Left ventricle myocardium superior (tissue), 1 donor: ENCODE results near the gene ARHGEF10L. TPM values are rescaled to one million over a fixed set of nuclear protein-coding genes. Genes with fewer than 3 reads are reported as not detected.
A peak's percentile ranks its signal among the peaks of the same experiment; 100 is the strongest.

Experiments used
- ATAC-seq: fragments of 200-7000 bp; cut with Tn5 transposase; one replicate; pipeline ENCODE4 v1.9.1; 2020; ENCODE audit warnings: mild to moderate bottlenecking, moderate library complexity
- DNase-seq: peaks from one replicate; pipeline ENCODE4 v3.0.0-alpha.2; 2020
- intact Hi-C: fragments of 100-400 bp; cut with micrococcal nuclease; formaldehyde crosslinking; loops from one replicate; pipeline ENCODE4 v1.11.0; 2022
- total RNA-seq: library from RNA; stranded (reverse); fragmentation: NEBNext Ultra II Directional; extraction: Animal tissue kit (Norgen Biotek cat#: 25700); gene quantifications from one replicate; pipeline ENCODE4 v1.2.1, GENCODE V29; 2021
- donor health status: DM: no; HTN: yes; CAD: no; lungs with severe emphysema.

ARHGEF10L gene
- total RNA-seq, 1 donor from 2014 or later, result 54.9 TPM

DNA sequence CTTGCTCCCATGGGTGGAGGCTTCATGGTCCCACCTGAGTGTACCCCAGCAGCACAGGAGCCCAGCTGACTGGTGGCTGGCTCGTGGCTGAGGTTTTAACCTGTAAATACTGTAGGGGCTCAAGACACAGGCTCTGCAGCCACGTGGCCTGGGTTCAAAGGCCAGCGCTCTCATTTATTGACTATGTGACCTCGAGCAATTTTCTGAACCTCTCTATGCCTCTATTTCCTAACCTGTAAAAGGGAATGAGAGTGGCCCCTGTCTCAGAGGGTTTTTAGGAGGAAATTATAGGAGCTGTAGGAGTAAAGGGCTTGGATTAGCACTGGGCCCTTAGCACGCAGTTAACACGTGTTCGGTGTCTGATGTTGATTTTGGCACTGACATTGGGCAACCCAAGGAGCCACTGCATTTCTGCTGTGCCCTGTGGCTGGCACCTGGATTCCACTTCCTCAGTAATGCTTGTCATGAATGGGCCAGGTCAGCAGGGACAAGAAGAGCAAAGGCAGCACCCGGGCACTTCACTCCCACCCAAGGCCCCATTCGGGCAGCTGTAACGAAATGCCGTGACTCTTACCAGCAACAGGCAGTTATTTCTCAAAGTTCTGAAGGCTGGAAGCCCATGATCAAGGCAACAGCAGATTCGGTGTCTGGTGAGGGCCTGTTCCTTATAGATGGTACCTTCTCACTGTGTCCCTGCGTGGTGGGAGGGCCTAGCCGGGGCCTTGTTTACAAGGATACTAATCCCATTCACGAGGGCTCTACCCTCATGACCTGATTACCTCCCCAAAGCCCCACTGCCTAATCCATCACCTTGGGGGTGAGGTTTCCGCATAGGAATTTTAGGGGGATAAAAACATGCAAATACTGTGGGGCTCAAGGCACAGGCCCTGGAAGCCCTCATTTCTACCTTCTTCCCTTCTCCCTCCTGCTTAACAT lies 25.2 kb downstream of the ARHGEF10L start:
- ATAC-seq (no peak), DNase-seq (no peak)
- intact Hi-C loops, result no loop called here

DNA sequence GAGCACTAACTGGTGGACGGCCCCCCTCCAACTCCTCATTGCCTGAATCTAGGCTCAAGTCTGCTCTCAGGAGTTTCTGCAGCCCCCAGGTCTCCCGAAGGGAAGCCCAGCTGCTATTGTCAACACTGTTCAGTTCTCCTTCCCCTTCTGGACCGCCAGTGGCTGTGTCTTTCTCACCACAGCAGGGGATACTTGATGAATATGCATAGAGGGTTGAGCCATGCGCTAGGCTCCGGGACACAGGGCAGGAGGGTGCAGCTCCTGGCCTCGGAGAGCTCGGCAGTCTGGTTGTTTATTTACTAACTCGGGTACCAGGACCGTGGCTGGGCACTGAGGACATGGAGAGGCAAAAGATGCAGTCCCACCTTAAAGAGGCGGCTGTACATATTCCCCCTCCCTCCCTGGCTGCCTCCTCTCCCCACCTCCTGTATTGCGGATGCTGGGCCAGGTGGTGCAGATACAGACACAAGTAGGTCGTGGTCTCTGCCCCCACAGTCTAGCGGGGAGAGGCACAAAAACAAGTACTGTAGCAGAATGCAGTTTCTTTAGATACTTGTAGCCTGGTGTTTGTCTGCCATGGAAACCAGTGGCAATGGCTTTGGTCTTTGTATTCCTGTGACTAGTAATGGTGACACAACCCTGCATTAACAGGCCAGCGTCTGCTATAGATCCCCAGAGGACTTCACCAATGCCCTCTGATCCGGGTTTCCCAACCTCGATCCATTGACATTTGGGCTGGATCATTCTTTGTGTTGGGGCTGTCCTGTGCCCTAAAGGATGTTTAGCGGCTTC lies 26.2 kb downstream of the ARHGEF10L start:
- no peak for DNase-seq
- intact Hi-C loops, result no loop called here
- no peak for ATAC-seq

DNA sequence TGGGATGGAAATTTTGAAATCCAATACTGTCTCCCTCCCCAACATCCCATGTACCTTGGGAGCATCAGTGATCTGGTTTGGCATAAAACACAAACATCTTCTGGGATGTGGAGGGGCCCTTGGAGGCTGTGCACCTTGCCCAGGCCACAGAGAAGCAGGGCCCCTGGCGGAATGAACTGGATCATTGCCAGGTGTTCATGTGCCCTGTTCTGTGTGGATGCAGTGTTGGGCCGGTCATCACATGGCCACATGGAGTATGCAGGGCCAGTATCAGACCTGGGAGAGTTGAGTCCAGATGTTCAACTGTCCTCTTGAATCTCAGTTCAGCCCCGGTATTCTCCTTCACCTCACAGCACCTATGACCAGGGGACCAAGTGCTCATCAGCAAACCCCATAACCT lies 26.9 kb downstream of the ARHGEF10L start:
- DNase-seq, result no peak

DNA sequence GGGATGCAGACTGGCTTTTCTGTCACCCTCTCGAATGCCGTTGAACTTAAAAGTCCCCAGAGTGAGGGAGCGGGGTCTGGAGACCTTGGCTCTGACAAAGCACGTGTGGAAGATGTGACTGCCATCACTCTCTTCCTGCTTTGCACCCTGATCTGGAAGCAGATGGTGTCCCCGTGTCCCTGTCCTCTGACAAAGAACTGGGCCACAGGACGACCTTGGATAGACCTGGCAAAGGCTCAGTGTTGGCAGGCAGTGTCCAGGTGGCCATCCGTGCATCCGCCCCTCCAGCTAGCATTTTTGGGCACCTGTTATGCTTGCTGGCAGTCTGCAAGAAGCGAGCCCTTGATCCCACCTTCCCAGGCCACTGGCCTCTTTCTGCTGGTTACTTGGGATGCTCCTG lies 27.4 kb downstream of the ARHGEF10L start:
- ATAC-seq (no peak), DNase-seq (no peak)
- intact Hi-C loops, result no loop called here

More for the DNA sequence above, 26.9 kb downstream of the ARHGEF10L start:
- intact Hi-C loops, result no loop called here
- no peak for ATAC-seq

DNA sequence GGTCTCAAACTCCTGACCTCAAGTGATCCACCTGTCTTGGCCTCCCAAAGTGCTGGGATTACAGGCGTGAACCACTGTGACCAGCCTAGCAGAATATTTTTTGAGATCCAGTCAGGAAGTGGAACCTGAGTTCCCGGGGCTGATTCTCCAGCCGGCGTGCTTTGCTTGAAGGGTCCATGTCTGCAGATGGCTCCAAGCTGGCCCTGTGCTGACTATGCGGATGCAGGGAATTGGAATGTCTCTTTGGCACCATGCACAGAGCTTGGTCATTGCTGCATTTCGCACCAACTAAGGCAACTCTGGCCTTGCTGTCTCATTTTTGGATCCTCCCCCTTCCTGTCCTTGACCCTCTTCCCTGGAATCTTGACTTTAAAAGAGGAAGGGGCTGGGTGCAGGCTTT lies 28.1 kb downstream of the ARHGEF10L start:
- no peak for ATAC-seq
- intact Hi-C loops, result no loop called here

DNA sequence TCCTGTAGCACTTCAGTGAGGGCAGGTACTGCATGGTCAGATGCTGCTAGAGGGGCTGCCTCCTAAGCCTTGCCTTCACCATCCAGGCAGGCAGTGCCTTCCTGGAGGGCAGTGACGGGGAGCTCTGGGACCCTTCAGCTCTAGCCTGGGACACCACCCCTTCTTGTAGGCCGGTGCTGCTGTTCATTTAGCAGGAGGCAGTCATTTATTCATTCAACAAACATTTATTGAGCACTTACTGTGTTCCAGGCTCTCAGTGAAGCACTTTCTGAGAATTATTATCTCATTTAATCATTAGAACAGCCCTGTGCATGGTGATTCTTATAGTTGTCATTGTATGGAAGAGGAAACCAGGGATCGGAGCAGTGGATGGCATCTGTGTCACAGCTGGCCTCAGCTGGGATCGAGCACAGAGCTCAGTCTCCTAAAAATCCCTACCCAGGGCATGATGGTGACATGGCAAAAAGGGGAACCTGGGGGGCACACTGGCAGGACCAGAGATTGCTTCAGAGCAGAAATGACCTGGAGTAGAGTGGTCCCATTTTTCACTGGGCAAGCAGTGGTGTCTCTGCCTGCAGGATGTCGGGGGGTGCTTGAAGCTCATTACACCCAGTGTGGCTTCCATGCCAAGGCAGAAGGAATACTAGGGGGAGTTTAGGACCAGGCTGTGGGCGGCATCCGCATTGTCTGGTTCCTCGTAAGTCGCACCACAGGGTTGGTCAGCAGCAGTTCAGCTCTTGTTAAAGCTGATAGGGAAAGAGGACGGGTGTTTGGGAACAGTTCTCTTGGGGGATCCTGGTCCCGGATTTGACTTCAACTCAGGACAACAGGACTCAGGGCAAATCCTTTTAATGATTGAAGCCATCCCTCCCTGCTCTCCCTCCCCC lies 28.8 kb downstream of the ARHGEF10L start:
- DNase-seq, result no peak
- ATAC-seq, result no peak
- intact Hi-C loops, result no loop called here

More for the DNA sequence above, 28.1 kb downstream of the ARHGEF10L start:
- no peak for DNase-seq

DNA sequence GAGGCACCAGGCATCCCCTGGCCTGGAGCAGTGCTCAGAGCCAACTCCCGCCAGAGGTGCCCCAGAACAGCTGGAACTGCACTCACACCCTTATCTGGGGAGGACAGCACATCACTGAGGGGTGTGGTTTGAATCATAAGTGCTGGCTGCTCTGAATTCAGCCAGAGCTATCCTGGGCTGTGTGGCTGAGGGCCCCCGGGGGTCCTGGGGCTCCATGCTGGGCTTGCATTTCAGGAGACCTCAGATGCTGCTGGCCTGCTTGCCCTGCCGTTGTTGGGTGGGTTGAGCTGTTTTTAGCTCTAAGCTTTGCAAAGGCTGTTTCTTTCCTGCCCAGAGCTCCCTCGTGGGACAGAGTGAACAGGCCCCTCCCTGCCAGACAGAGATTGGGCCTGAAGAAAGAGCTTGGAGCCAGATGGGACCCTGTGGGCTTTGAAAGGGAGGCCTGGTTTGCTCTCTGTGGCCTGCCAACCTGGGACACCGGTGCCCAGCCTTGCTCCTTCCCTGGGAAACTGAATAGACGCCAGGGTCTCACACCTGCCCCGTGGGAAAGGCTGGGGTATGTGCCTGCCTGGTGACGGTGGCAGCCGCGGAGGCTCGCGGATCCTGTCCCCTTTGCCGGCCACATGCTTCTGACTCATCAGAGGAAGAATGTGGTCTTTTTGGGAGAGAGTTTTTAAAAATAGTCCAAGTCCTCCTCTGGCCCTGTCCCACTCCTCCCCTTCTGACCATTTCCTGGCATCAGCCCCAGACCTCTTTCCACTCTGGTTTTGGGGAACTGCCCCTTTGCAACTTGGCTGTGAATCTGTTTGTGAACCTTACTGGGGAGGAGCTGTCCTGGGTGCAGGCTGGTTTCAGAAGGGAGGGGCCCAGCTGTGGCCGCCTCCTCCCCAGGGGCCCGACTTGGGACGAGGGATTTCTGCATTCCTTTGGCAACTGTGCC lies 30.0 kb downstream of the ARHGEF10L start:
- intact Hi-C loops, result no loop called here
- DNase-seq (peak; percentile 81), ATAC-seq (peak; percentile 85)

DNA sequence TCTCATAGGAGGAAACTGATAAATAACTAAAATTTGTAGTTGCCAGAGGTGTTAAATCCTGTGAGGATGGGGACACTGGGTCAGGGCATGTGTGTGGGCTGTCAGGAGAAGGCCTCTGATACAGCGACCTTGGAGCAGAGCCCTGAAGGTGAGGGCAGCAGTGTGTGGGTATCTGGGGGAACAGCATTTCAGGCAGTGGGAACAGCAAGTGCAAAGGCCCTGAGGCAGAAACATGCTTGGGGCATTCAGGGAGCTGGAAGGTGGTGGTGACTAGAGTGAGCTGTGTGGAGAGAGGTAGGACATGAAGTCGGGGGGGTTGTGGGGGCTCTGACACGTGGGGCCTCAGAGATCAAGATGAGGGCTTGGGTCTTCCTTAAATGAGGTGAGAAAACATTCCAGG lies 30.7 kb downstream of the ARHGEF10L start:
- intact Hi-C loops, result no loop called here
- ATAC-seq, result no peak
- no peak for DNase-seq

DNA sequence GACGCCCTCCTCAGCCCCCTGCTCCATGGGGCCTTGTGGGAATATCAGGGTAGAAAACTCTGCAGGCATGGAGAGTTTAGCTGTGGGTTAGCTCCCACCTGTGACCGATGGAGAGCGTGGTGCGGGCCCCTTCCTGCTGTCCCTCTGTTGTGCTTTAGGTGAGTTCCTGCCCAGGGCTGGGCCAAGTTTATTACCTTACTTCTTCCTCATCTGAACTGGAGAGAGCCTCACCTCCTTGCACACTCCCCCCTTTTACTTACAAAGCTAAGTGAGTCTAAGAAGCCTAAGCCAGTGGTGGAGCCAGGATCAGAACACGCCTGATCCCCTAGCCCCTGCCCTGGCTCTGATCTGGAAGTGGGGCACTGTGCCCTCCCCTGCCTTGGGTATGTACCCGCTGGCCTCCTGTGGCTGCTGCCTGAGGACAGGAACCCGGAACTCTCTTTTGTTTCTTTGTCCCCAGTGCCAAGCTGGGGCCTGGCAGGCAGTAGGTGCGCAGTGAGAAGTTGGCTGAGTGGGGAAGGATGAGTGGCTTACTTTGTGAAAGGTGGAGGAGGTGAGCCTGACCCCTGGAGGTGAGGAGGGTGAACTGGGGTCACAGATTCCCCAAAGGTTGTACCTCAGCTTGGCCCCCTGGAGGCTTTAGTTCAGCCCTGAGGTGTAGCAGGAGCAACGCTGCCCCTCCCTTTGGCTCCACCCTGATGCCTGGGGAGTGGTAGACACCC lies 32.9 kb downstream of the ARHGEF10L start:
- ATAC-seq (no peak), DNase-seq (no peak)
- intact Hi-C loops, result no loop called here

DNA sequence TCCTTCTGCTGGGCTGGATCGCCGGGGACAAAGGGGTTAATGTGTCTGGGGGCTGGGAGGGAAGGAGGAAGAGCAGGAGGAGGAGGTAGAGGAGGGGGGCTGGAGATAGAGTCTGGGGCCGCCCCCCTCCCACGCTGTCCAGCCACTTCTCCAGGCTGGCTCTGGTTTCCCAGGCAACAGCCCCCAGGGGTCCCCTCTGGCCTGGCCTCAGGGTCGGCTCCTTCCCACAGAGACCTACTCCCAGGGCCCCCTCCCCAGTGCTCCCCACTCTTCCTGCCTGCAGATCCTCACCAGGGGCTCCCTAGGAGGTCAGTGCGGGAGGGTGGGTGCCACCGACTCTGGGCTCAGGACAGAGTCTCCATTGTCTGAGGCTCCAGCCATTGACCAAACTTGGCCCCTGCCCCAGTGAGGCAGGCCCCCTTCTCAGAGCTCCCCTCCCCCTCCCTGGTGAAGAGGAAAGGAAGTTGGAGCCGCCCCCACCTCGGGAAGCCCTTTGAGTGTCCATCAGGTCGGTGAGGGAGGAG lies 34.1 kb downstream of the ARHGEF10L start:
- DNase-seq (no peak), ATAC-seq (no peak)
- intact Hi-C loops, result no loop called here

DNA sequence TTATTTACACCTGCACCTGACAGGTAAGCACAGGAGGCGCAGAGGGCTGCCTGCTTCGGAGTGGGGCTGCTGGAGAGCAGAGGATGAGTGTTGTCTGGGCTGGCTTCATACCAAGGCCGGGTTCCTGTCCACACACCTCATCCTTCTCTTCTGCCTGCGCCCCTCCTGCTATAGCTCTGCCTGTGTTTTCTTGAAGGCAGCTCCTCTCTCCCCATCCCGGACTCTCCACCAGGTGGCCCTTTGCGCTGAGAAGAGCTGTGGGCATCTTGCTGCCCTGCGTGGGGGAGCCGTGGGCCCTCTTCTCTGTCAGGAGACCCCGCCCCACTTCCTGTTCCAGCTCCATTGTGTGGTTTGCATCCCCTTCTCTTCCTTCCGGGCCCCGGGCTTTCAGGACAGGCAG lies 35.0 kb downstream of the ARHGEF10L start:
- ATAC-seq (no peak), DNase-seq (no peak)
- intact Hi-C loops, result no loop called here

DNA sequence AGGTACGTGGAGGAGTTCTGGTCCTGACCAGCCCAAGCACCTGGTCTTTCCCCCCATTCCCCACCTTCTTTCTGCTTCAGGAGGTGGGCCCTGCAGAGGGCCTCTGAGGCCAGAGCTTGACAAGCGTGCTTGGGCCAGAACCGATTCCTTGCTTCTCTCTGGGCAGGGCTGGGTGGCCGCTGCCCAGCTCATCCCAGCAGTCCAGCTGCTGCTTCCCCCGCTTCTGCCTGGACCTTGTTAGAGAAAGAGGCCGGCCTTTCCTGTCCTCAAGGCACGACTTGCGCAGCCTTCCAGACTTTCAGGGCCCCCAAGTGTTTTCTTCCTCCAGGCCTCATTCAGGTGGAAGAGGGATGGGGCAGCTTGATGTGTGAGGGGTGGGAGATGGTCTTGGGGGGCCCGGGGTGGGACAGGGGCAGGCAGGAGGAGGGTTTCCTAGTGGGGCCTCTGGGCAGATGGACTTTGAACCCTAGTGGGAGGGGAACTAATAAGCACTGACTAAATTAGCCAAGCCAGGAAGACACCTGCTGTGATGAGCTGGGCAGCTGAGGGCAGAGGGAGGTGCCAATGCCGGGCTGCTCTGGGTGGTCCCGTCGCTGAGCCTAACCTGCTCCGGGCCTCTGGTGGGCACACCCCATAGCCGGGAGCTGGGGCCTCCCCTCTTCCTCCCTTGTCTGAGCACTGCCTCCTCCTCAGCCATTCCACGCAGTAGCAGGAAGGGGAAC lies 36.5 kb downstream of the ARHGEF10L start:
- intact Hi-C loops, result no loop called here
- ATAC-seq (peak; percentile 10), DNase-seq (no peak)

DNA sequence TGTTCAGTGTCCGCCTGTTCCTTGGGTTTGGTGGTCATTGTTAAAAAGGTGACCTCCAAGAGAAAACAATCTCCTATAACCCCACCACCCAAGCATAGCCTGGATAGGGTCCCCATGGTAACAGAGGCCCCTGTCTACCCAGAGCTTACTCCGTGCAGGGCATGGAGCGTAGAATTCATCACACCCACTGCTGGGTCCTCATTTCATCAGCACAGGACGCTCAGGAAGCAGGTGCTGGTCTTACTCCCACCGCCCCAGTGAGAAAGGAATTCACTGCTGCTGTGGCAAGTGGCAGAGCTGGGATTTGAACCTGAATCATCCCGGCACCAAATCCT lies 37.0 kb downstream of the ARHGEF10L start:
- ATAC-seq (no peak), DNase-seq (no peak)
- intact Hi-C loops, result no loop called here

DNA sequence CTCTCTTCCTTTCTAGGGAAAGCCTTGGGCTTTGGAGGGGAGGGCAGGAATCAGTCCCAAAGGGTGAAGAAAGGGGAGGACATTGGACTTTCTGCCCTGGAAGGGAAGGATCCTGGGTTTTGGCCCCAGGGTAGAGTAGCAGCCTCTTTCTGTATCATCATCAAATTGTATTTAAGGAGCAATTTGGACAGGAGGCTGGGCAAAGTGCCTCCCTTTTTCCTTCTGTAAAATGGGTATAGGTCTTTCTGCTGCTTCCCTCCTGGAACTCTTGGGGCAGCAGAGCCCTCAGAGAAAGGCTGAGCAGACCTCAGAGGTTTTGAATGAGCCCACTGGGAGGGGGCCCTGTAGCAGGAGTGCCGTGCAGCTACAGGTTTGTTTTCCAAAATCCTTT lies 38.4 kb downstream of the ARHGEF10L start:
- ATAC-seq (no peak), DNase-seq (no peak)
- intact Hi-C loops, result no loop called here

DNA sequence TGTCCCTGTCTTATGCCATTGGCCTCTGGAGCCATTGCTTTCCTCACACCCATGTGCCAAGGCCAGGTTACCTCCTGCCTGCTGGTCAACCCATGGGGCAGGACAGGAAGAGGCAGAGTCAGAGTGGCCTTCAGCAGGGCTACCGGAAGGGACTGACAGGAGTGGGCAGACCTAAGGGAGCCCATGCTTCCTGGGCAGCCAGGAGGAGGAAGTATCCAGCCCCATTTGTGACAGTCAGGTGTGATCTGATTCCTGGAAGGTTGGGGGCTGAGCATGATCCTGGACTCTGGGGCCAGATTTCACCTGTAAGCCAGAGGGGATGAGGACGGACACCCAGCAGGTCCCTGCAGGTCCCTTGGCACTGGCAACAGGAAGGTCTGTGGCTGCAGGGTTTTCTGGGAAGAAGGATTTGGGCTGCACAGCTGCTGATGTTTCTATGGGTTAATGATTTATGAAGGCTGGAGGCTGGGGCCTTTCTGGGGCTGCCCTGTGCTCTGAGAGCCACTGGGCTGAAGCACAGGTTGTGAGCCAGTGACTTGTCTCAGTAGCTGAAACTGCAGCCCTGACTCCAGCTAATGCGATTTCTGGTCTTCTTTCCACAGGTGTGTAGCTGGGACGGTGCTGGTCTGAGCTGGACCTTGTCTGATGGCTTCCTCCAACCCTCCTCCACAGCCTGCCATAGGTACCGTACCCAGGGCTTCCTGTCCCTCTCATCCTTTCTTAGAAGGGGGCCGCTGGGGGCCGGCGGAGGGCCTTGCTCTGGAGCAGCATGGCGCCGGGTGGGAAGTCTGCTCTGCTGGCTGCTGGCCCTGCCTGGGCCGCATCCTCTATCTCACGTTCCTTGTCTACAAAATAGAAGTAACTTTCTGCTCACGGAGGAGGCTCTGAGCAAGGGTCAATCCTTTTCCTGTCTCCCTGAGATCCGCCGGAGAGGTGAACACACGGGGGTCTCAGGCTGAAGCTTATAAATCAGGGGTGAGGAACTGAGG lies 40.7 kb downstream of the ARHGEF10L start:
- DNase-seq, result no peak
- no peak for ATAC-seq
- intact Hi-C loops, result no loop called here
